ENCODE data around the gene P4HB.
A peak's percentile ranks its signal among the peaks of the same experiment; 100 is the strongest.

P4HB gene

DNA sequence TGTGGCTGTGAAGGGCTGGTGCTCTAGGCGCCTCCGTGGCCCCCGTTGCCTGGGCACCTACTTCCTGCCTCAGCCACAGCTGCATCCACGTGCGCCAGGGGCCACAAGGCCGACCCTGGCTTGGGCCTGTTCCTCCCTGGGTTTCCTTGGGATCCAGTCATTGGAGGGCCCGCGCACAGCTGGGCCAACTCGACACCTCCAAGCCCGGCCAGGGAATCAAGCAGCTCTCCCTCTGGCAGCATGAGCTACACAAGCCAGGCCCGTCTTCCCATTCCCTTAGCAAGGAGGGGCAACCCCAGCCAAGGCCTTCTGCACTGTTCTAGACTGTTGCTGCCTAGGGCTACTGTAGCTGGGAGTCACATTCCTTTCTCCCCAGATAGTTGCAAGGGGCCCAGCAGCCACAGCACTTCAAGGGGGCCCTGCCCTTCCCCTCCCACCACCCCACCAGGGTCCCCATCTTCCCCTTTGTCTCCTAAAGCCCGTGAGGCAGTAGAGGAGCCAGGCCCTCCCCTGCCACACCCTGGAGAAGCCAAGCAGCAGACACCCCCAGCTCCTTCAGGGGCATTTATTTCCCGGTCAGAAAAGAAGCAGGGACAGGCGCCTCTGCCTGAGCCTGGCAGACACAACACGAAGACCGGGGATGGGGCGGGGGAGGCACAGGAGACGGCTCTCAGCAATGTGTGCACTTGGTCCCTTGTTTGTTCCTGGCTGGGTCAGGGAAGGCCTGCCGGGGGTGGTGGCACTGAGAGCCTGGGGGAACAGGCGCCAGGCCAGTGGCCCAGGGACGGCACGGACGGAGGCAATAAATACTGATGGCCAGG, 7.0 kb upstream of the P4HB start:
- Mint-ChIP-seq H3K9me3 (no peaks in the 10 kb centered on the region), H3K4me1 (peaks cover 55% of the 10 kb centered on the region), H3K4me3 (peak overlapping the region; percentile 37), H3K27ac (peak overlapping the region; percentile 81), H3K27me3 (no peaks in the 10 kb centered on the region), H3K36me3 (peaks cover 31% of the 10 kb centered on the region)
- peak; percentile 36 for DNase-seq
- CTCF ChIA-PET = interaction anchor here (0.6 kb wide), 1 partner anchor 14 kb away, joined by 5 read pairs; no protein-coding TSS in a partner anchor

- CTCF ChIA-PET = interaction anchor here (1.2 kb wide), 1 partner anchor 153 kb away, joined by 3 read pairs; no protein-coding TSS in a partner anchor
- peak overlapping the region; percentile 81 for H3K27ac Mint-ChIP-seq
- peak overlapping the region; percentile 13 for H3K4me3 Mint-ChIP-seq
- DNase-seq = no peak
- no peaks in the 10 kb centered on the region for H3K9me3 Mint-ChIP-seq
- H3K36me3 Mint-ChIP-seq = peaks cover 31% of the 10 kb centered on the region
- no peaks in the 10 kb centered on the region for H3K27me3 Mint-ChIP-seq
- peaks cover 53% of the 10 kb centered on the region for H3K4me1 Mint-ChIP-seq
Measured at GRCh38 chr17:81866440-81867169, 6.3 kb upstream of the P4HB start.

DNA sequence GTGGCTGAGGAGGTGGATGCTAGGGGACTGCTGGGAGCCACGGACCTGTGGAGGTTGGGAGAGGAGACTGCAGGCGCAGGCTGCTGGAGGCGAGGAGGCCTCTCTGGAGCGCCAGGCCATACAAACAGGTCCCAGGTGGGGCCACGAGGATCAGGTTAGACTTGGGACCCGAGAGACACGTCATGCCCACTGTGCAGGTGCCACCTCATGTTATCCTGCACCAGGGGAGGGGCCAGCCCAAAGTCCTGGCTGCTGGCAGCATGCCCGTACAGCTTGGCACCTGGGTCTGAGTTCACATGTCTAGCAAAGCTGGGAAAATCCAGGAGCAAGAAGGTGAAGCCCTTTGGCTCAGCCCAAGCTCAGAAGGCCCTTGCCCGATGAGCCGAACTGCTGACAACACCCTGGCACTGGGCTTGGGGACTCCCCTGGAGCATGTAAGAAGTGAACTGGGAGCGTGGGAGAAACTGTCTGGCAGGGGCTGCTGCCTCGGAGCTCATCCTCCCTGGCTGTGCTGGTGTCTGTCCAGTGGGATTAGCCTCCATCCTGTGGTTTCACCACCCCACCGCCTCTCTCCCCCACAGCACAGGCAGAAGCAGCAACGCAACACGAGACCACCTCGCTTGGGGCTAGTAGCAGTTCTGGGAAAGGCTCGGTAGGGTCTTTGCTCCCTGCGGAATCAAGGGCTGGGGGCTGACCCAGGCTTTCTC, 5.6 kb upstream of the P4HB start:
- Mint-ChIP-seq H3K27ac (peak overlapping the region; percentile 81), H3K4me1 (peaks cover 56% of the 10 kb centered on the region), H3K4me3 (no peak overlapping the region), H3K9me3 (no peaks in the 10 kb centered on the region), H3K36me3 (peaks cover 34% of the 10 kb centered on the region), H3K27me3 (peaks cover 2% of the 10 kb centered on the region)
- CTCF ChIA-PET = interaction anchor here (1.2 kb wide), 1 partner anchor 154 kb away, joined by 3 read pairs; no protein-coding TSS in a partner anchor
- no peak for DNase-seq

DNA sequence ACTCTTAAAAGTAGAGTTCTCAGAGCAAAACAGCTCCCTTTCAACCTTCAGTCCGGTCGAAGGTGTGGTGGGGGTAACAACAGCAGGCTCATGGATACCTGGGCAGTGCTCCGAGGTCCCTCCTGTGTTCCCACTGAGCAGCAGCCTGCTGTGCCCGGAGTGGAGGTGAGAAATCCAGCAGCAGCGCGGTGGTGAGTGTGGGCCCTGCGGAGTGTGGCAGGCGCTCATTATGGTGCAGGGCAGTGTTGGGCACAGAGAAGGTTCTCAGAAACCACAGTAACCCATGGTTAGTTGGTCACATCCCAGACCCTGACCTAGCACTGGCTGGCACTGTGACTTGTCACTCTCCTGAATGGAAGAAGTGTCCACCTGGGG, 5.0 kb upstream of the P4HB start:
- Mint-ChIP-seq H3K27me3 (peaks cover 7% of the 10 kb centered on the region), H3K9me3 (no peaks in the 10 kb centered on the region), H3K27ac (peak overlapping the region; percentile 78), H3K4me1 (peaks cover 56% of the 10 kb centered on the region), H3K36me3 (peaks cover 36% of the 10 kb centered on the region), H3K4me3 (no peak overlapping the region)
- no peak for DNase-seq
- CTCF ChIA-PET = interaction anchor here (1.2 kb wide), 1 partner anchor 154 kb away, joined by 3 read pairs; no protein-coding TSS in a partner anchor

DNA sequence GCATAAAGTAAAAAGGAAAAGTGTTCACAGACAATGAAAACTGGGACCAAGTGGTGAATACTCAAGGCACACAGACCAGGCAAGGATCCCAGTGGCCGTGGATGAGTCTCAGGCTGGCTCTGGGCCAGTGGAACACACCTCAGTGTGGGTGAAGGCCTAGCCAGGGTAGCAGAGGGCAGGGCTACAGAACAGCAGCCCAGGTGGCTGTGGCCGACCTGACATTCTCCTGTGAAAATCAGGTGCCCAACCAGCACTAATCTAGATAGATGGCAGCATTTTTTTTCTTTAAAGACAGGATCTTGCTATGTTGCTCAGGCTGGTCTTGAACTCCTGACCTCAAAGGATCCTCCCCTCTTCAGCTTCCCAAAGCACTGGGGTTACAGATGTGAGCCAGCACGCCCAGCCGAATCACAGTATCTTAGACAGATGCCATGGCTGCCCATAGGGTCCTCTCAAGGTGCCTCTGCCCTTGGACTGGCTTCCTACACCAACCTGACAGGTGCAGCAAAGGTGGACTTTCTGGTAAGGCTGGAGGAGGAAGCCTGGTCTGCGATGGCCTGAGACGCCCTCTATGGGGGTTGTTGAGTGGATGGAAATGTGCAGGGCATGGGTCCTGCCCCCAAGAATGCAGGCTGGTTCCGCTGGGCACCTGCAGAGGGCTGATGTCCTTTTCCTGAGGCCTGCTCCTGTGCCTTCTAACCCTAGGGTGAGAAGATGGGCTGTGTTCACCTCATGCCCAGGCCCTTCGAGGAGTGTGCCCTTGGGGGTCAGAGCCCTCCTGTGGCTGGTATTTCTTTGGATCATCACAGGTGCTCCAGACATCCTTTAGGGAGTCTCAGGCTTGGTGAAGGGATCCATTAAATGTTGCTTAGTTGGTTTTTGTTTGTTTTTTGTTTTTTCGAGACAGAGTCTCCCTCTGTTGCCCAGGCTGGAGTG, 3.8 kb upstream of the P4HB start:
- DNase-seq = no peak
- no peaks in the 10 kb centered on the region for H3K9me3 Mint-ChIP-seq
- peaks cover 54% of the 10 kb centered on the region for H3K4me1 Mint-ChIP-seq
- H3K36me3 Mint-ChIP-seq = peaks cover 33% of the 10 kb centered on the region
- CTCF ChIA-PET = no interaction called here
- H3K4me3 Mint-ChIP-seq = no peak overlapping the region
- H3K27ac Mint-ChIP-seq = peak overlapping the region; percentile 90
- H3K27me3 Mint-ChIP-seq = peaks cover 7% of the 10 kb centered on the region

DNA sequence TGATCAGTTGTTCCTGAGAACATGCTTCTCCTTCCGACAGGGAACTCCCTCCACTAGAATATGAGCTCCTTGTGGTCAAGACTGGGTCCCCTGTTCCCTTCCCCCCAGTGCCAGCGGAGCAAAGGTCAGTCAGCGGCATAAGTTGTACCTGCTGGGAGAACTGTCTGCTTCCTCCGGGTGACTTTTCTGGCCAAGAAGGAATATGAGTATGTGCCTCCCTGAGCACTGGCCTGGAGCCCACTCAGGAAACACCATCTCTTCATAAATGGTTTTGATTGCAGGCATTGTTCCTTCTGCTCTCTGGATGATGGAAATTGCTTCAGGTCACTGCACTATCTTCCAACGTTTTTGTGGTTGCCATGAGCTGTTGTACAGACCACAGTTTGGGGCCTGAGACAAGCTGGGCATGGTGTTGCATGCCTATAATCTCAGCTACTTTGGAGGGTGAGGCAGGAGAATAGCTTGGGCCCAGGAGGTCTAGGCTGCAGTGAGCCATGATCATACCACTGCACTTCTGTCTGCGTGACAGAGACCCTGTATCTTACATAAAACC, 2.9 kb upstream of the P4HB start:
- H3K4me1 Mint-ChIP-seq = peaks cover 57% of the 10 kb centered on the region
- H3K9me3 Mint-ChIP-seq = no peaks in the 10 kb centered on the region
- peak overlapping the region; percentile 78 for H3K4me3 Mint-ChIP-seq
- peaks cover 32% of the 10 kb centered on the region for H3K36me3 Mint-ChIP-seq
- CTCF ChIA-PET = no interaction called here
- peak overlapping the region; percentile 90 for H3K27ac Mint-ChIP-seq
- no peak for DNase-seq
- H3K27me3 Mint-ChIP-seq = peaks cover 7% of the 10 kb centered on the region

DNA sequence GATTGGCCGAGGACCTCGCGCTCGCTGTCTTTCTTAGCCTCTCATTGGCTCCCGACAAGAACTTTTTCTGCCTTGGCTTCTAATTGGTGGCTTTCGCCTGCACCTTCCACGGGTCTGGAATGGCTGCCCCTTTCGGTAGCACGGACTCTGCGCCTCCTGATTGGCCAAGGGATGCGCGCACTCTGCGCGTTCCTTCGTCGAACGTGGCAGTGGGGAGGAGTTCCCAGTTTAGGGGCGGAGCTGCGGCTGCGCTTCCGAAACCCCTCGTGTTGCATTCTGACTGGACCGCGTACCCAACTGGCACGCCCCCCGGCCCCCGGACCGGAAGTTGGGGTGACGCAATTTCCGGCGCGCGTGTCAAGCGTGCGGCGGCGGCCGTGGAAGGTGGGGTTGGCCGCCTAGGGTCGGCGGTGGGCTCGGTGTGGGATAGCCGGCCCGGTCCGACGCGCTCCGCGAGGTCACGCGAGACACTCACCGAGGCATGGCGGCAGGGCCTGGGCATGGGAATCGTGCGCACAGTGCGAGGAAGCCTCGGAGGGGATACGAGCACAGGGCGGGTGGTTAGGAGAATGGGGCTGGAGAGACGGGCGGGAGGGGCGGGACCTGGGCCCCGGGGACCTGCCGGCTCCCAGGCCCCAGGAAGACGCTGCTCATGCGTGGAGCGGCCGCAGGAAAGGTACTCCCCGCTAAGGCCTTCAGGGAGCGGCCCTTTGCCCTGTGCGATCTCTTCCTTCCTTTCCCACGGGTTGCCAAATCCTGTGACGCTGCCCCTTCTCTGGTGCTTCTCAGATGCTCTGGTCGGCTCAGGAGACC, 627 bp upstream of the P4HB start:
- Mint-ChIP-seq H3K4me3 (peak overlapping the region; percentile 94), H3K36me3 (peaks cover 30% of the 10 kb centered on the region), H3K27ac (peak overlapping the region; percentile 98), H3K9me3 (no peaks in the 10 kb centered on the region), H3K4me1 (peaks cover 51% of the 10 kb centered on the region), H3K27me3 (peaks cover 7% of the 10 kb centered on the region)
- CTCF ChIA-PET = interaction anchor here (1.0 kb wide), 2 partner anchors 60 to 125 kb away, joined by 3 read pairs; no protein-coding TSS in a partner anchor
- DNase-seq = peak; percentile 99

- peaks cover 7% of the 10 kb centered on the region for H3K27me3 Mint-ChIP-seq
- H3K9me3 Mint-ChIP-seq = no peaks in the 10 kb centered on the region
- DNase-seq = peak; percentile 33
- H3K36me3 Mint-ChIP-seq = peaks cover 41% of the 10 kb centered on the region
- H3K4me3 Mint-ChIP-seq = peak overlapping the region; percentile 91
- CTCF ChIA-PET = no interaction called here
- H3K27ac Mint-ChIP-seq = peak overlapping the region; percentile 91
- peaks cover 56% of the 10 kb centered on the region for H3K4me1 Mint-ChIP-seq
Measured at GRCh38 chr17:81858967-81859905, 1.1 kb downstream of the P4HB start.

- Mint-ChIP-seq H3K27me3 (peaks cover 7% of the 10 kb centered on the region), H3K4me1 (peaks cover 51% of the 10 kb centered on the region), H3K36me3 (peaks cover 44% of the 10 kb centered on the region), H3K9me3 (no peaks in the 10 kb centered on the region), H3K27ac (peak overlapping the region; percentile 69), H3K4me3 (peak overlapping the region; percentile 91)
- CTCF ChIA-PET = no interaction called here
- DNase-seq = no peak
Measured at GRCh38 chr17:81858170-81858966, 2.0 kb downstream of the P4HB start.

DNA sequence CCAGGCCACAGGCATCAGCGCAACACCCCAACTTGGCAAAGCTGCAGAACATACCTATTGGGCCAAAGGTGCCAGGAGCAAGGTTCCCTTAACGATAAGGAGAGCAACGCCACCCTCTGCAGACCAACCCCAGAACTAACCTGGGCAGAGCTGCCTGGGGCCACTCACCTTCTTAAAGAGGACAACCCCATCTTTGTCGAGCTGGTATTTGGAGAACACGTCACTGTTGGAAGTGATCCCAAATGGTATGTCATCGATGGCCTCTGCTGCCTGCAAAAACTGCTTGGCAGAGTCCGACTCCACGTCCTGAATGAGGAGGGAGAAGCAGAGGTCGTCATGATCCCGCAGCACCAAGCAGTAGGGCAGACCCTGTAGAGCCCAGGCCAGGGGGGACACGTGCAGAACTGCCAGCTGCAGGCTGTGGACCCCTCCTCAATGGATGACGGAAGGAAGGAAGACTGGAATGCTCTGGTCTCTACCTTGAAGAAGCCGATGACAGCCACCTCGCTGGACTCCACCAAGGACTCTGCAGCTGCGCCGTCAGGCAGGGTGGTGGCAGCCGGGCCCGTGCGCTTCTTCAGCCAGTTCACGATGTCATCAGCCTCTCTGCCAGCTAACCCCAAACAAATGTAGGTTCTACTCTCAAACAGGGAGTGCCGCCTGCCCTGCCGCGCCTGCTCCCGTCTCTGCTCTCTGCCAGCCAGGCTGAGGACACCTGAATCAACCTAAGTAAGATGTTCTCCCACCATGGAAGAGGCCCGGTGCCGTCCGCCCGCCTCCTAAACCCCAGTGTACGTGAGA, 5.2 kb downstream of the P4HB start:
- peak; percentile 43 for DNase-seq
- Mint-ChIP-seq H3K4me1 (peaks cover 36% of the 10 kb centered on the region), H3K27me3 (no peaks in the 10 kb centered on the region), H3K27ac (no peak overlapping the region), H3K9me3 (no peaks in the 10 kb centered on the region), H3K36me3 (peaks cover 51% of the 10 kb centered on the region), H3K4me3 (no peak overlapping the region)
- CTCF ChIA-PET = interaction anchor here (0.6 kb wide), 1 partner anchor 36 kb away, joined by 3 read pairs; the partner anchor contains the start of gene ALYREF
